GM12892 (cell line): ENCODE measurements around the gene ACTL7A.

Experiments used
- POLR2A ChIP-seq: IDR thresholded peaks from 2 replicates; pipeline ENCODE4 v1.6.1; 2011; ENCODE audit warnings: low read depth, low read length, control low read depth
- TAF1 ChIP-seq: IDR thresholded peaks from 2 replicates; pipeline ENCODE4 v1.6.1; 2011; ENCODE audit warnings: low read depth, mild to moderate bottlenecking, control low read depth, low read length, borderline replicate concordance

- no peak for TF ChIP-seq POLR2A
- no peak for TF ChIP-seq TAF1
These were observed 10.9 kb upstream of the ACTL7A start for GRCh38 chr9:108851138-108851537.
